GM12878 (cell line): ENCODE results near the gene CCR2. TPM values are rescaled to one million over a fixed set of nuclear protein-coding genes. Genes with fewer than 3 reads are reported as not detected.

Experiments used
- ATAC-seq: fragments of 200-7000 bp; cut with Tn5 transposase; 3 replicates; pipeline ENCODE4 v1.9.1; 2020; ENCODE audit warnings: mild to moderate bottlenecking, moderate library complexity
- BruUV-seq: library from RNA; stranded (reverse); fragments of 400-500 nt; replicated peaks from 2 replicates; lab custom pipeline; 2021; lab: Mats Ljungman, UMichigan
- CTCF ChIA-PET: fragments of 300-600 bp; sonication (Branson Sonifier 250); formaldehyde crosslinking; extraction: SDS; loops from one replicate; lab custom pipeline; 2021; ENCODE audit warnings: inconsistent platforms; lab: Yijun Ruan, JAX
- POLR2A ChIA-PET: fragments of 350-600 bp; formaldehyde crosslinking; extraction: SDS; loops from one replicate; lab custom pipeline; 2021; ENCODE audit warnings: inconsistent platforms; lab: Charles Lee
- RAD21 ChIA-PET: fragments of 300-600 bp; sonication (Branson Sonifier 250); formaldehyde crosslinking; loops from one replicate; lab custom pipeline; 2023; ENCODE audit warnings: antibody characterized with exemption; ENCODE audit not compliant: unreplicated experiment; lab: Charles Lee
- SMC1A ChIA-PET: fragments of 300-600 bp; sonication (Branson Sonifier 250); formaldehyde crosslinking; loops from one replicate; lab custom pipeline; 2023; ENCODE audit not compliant: unreplicated experiment, uncharacterized antibody; lab: Charles Lee
- DNase-seq: peaks from one replicate; pipeline ENCODE4 v3.0.0-alpha.2; 2011; ENCODE audit warnings: low read depth, low spot score
- FAIRE-seq: peaks from 3 replicates; lab custom pipeline; 2011; peaks lifted over from hg19 to GRCh38; lab: Jason Lieb, UNC
- H2AFZ ChIP-seq: 2 replicates; pipeline ENCODE4 v1.6.0; 2011; ENCODE audit warnings: low read depth, low read length, control low read depth; ENCODE audit not compliant: control insufficient read depth
- H3K27ac ChIP-seq: 2 replicates; pipeline ENCODE4 v1.5.1; 2011; ENCODE audit warnings: control low read depth; ENCODE audit not compliant: control insufficient read depth, insufficient read depth
- H3K27me3 ChIP-seq, 2 experiments: replicated peaks in 1 of 2; 2 replicates each; pipeline versions ENCODE4 v1.6.0 to v1.6.1; 2011; ENCODE audit warnings: low read length in 1 of 2; ENCODE audit not compliant: control insufficient read depth in 2 of 2, insufficient read depth in 2 of 2
- H3K36me3 ChIP-seq, 2 experiments: 2 replicates each; pipeline ENCODE4 v1.5.1; 2011; ENCODE audit warnings: low read length in 1 of 2; ENCODE audit not compliant: control insufficient read depth in 2 of 2, insufficient read depth in 2 of 2
- H3K4me1 ChIP-seq: 2 replicates; pipeline ENCODE4 v1.6.1; 2011; ENCODE audit warnings: mild to moderate bottlenecking, low read length, moderate library complexity, mixed read lengths; ENCODE audit not compliant: control insufficient read depth, insufficient read depth
- H3K4me2 ChIP-seq: 2 replicates; pipeline ENCODE4 v1.6.0; 2011; ENCODE audit warnings: control low read depth; ENCODE audit not compliant: control insufficient read depth, insufficient read depth
- H3K4me3 ChIP-seq: fragments of 200-600 bp; sonication (generic); 2 replicates; pipeline ENCODE4 v1.5.1; 2016
- H3K79me2 ChIP-seq: 2 replicates; pipeline ENCODE4 v1.6.0; 2011; ENCODE audit warnings: low read length; ENCODE audit not compliant: control insufficient read depth, insufficient read depth
- H3K9ac ChIP-seq: 2 replicates; pipeline ENCODE4 v1.8.0; 2011; ENCODE audit warnings: low read length, control low read depth, mixed read lengths; ENCODE audit not compliant: control insufficient read depth, insufficient read depth
- H3K9me3 ChIP-seq: replicated peaks from 3 replicates; pipeline ENCODE4 v1.5.1; 2011; ENCODE audit warnings: mild to moderate bottlenecking, low read length; ENCODE audit not compliant: control insufficient read depth, insufficient read depth
- H4K20me1 ChIP-seq: 2 replicates; pipeline ENCODE4 v1.6.0; 2011; ENCODE audit not compliant: control insufficient read depth, insufficient read depth
- ATF3 ChIP-seq: IDR thresholded peaks from 2 replicates; pipeline ENCODE4 v1.6.1; 2011; ENCODE audit warnings: low read depth, mild to moderate bottlenecking, low read length, moderate library complexity, borderline replicate concordance; ENCODE audit errors: extremely low read depth
- BCLAF1 ChIP-seq: fragments of 450-650 bp; IDR thresholded peaks from 2 replicates; pipeline ENCODE4 v1.6.1; 2017; ENCODE audit warnings: antibody characterized with exemption, mild to moderate bottlenecking, moderate library complexity
- BMI1 ChIP-seq: fragments of 450-650 bp; IDR thresholded peaks from 2 replicates; pipeline ENCODE4 v1.6.1; 2016; ENCODE audit warnings: mild to moderate bottlenecking, moderate library complexity, borderline replicate concordance
- CHD2 ChIP-seq: IDR thresholded peaks from 2 replicates; pipeline ENCODE4 v1.6.1; 2011; ENCODE audit warnings: low read depth, low read length, improper control_type of control experiment, borderline replicate concordance
- CREM ChIP-seq: IDR thresholded peaks from 2 replicates; pipeline ENCODE4 v1.6.1; 2014; ENCODE audit warnings: antibody characterized with exemption, low read depth
- GATAD2B ChIP-seq: fragments of 450-650 bp; conservative IDR thresholded peaks from 2 replicates; pipeline ENCODE4 v1.6.1; 2017; ENCODE audit warnings: low read depth, mild to moderate bottlenecking, moderate library complexity
- NFXL1 ChIP-seq: fragments of 450-650 bp; IDR thresholded peaks from 2 replicates; pipeline ENCODE4 v1.6.1; 2017; ENCODE audit warnings: antibody characterized with exemption, mild to moderate bottlenecking, borderline replicate concordance
- NFYB ChIP-seq: IDR thresholded peaks from 2 replicates; pipeline ENCODE4 v1.6.1; 2011; ENCODE audit warnings: low read depth, mild to moderate bottlenecking, low read length, improper control_type of control experiment, moderate library complexity; ENCODE audit not compliant: insufficient read depth
- PAX5 ChIP-seq: IDR thresholded peaks from 2 replicates; pipeline ENCODE4 v1.6.1; 2011; ENCODE audit warnings: low read depth, low read length, borderline replicate concordance
- RAD21 ChIP-seq: IDR thresholded peaks from 2 replicates; pipeline ENCODE4 v1.6.1; 2011; ENCODE audit warnings: mild to moderate bottlenecking, low read depth, low read length, moderate library complexity; ENCODE audit not compliant: insufficient read depth
- RBBP5 ChIP-seq: fragments of 200-600 bp; sonication (generic); conservative IDR thresholded peaks from 2 replicates; pipeline ENCODE4 v1.6.1; 2016
- RELB ChIP-seq: fragments of 450-650 bp; IDR thresholded peaks from 2 replicates; pipeline ENCODE4 v1.6.1; 2017; ENCODE audit warnings: low read depth, mild to moderate bottlenecking, moderate library complexity
- REST ChIP-seq: IDR thresholded peaks from 2 replicates; pipeline ENCODE4 v1.6.1; 2012; ENCODE audit warnings: mild to moderate bottlenecking, low read depth, low read length
- RUNX3 ChIP-seq: IDR thresholded peaks from 2 replicates; pipeline ENCODE4 v1.6.1; 2012; ENCODE audit warnings: low read length, inconsistent platforms
- SREBF1 ChIP-seq: IDR thresholded peaks from 2 replicates; pipeline ENCODE4 v1.6.1; 2012; ENCODE audit warnings: mild to moderate bottlenecking, low read length
- ZNF217 ChIP-seq: fragments of 450-650 bp; IDR thresholded peaks from 2 replicates; pipeline ENCODE4 v1.6.1; 2017; ENCODE audit warnings: antibody characterized with exemption, mild to moderate bottlenecking
- in situ Hi-C: fragments of 300-500 bp; cut with MboI; formaldehyde crosslinking; loops from 9 replicates; pipeline ENCODE4 v1.14.3; 2018; ENCODE audit warnings: mixed read lengths
- intact Hi-C: fragments of 100-400 bp; cut with micrococcal nuclease; formaldehyde crosslinking; loops from one replicate; pipeline ENCODE4 v1.14.2; 2022; ENCODE audit not compliant: unreplicated experiment
- polyA plus RNA-seq, 11 experiments: library from polyadenylated mRNA; depleted of rRNA in 4 of 11; unstranded in 6 of 11; stranded (reverse) in 5 of 11; fragments of >200 nt; fragmentation: Nextera tagmentation in 4 of 11; fragmentation: Illumina TruSeq in 1 of 11; extraction: Ambion mirVana in 4 of 11; extraction: Trizol in 1 of 11; gene quantifications; 1 replicate in 1 of 11; 2 replicates in 10 of 11; pipeline versions ENCODE4 v1.2.1 to v1.2.3, GENCODE V29; 2011 to 2016; ENCODE audit warnings: inconsistent platforms in 2 of 11, missing spikeins in 2 of 11, low read depth in 1 of 11
- total RNA-seq, 4 experiments: library from RNA; depleted of rRNA in 3 of 4; stranded (reverse); fragments of >200 nt in 3 of 4; fragmentation: Illumina TruSeq in 1 of 4; extraction: Trizol in 1 of 4; gene quantifications; 2 replicates each; pipeline versions ENCODE4 v1.2.1 to v1.2.3, GENCODE V29; 2013 to 2021
- TF ChIP-seq, protein P1 (sequence below): fragments of 450-650 bp; IDR thresholded peaks from 2 replicates; pipeline ENCODE4 v1.6.1; 2016; ENCODE audit warnings: mild to moderate bottlenecking

Gene CCR2
- total and polyA plus RNA-seq, 10 of the 15 experiments (the other 5 are each of a cell fraction or from before 2014, with no cell fraction given), result 1.9 to 4.7 (median 3.5) TPM; not detected in 1

DNA sequence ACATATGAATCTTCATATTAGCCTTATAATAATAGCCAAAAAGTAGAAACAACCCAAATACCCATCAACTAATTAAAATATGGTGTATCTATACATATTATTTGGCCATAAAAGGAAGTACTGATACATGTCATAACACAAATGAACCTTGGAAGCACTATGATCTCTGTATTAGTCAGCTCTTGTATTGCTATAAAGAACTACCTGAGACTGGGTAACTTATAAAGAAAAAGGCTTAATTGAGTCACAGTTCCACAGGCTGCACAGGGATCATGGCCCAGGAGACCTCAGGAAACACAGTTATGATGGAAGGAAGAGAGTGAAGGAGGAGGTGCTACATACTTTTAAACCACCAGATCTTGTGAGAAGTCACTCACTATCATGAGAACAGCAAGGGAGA lies 16.0 kb upstream of the CCR2 start:
- H2AFZ ChIP-seq, result no peak overlapping the region
- no peak overlapping the region for H3K9ac ChIP-seq
- ChIA-PET POLR2A (no interaction called here), CTCF (no interaction called here), RAD21 (no interaction called here), SMC1A (no interaction called here)
- no peaks in the 10 kb centered on the region for H3K79me2 ChIP-seq
- ATAC-seq (no peak), DNase-seq (no peak), FAIRE-seq (no peak)
- no peak overlapping the region for H3K4me2 ChIP-seq
- no peaks in the 10 kb centered on the region for H3K36me3 ChIP-seq
- peaks cover 17% of the 10 kb centered on the region for H3K9me3 ChIP-seq
- H3K27ac ChIP-seq, result no peak overlapping the region
- no peaks in the 10 kb centered on the region for H3K27me3 ChIP-seq
- no TSS peak for BruUV-seq
- in situ Hi-C loops (no loop called here), intact Hi-C loops (no loop called here)
- H4K20me1 ChIP-seq, result no peaks in the 10 kb centered on the region
- H3K4me1 ChIP-seq, result no peaks in the 10 kb centered on the region
- no peak overlapping the region for H3K4me3 ChIP-seq
- no peak for TF ChIP-seq NFYB
- no peak for TF ChIP-seq REST
- TF ChIP-seq RBBP5, result no peak
- TF ChIP-seq PAX5, result no peak
- no peak for TF ChIP-seq BCLAF1
- TF ChIP-seq RAD21, result no peak
- TF ChIP-seq ZNF217, result no peak
- TF ChIP-seq RELB, result no peak
- no peak for TF ChIP-seq NFXL1
- no peak for TF ChIP-seq GATAD2B
- TF ChIP-seq RUNX3, result no peak
- TF ChIP-seq BMI1, result no peak
- TF ChIP-seq SREBF1, result no peak
- TF ChIP-seq CREM, result no peak
- no peak for TF ChIP-seq ATF3
- TF ChIP-seq, protein P1, sequence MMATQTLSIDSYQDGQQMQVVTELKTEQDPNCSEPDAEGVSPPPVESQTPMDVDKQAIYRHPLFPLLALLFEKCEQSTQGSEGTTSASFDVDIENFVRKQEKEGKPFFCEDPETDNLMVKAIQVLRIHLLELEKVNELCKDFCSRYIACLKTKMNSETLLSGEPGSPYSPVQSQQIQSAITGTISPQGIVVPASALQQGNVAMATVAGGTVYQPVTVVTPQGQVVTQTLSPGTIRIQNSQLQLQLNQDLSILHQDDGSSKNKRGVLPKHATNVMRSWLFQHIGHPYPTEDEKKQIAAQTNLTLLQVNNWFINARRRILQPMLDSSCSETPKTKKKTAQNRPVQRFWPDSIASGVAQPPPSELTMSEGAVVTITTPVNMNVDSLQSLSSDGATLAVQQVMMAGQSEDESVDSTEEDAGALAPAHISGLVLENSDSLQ, result no peak
- TF ChIP-seq CHD2, result no peak
